Measurements from ENCODE around the gene EXT2.
A peak's percentile ranks its signal among the peaks of the same experiment; 100 is the strongest.

EXT2 gene

GRCh38 chr11:44286268-44286880 is 190.9 kb downstream of the EXT2 start:
- H3K9ac ChIP-seq: no peak overlapping the region

DNA sequence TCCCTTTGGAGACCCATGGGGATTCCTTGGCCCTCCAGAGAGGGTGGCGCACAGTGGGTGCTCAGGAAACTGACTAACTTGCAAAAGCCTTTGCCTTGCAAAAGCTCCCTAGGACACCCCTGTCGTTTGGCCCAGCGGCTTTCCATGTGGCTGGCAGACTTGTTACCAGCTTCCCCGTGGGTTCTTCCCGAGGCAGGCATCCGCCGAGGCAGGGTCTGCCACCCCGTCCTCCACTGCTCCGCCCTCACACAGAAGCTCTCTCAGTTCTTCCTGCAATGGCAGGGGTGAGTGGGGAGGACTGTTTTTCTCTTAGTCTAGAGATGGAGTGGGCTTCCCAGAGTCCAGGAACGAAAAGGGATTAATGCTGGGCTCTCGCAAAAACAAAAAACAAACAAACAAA is 191.4 kb downstream of the EXT2 start:
- Histone ChIP-seq H3K27me3 (ENCODE audit: control insufficient read depth, insufficient read depth, low read length) (no peaks in the 10 kb centered on the region), H3K9ac (no peak overlapping the region), H3K27ac (no peak overlapping the region), H3K79me2 (no peaks in the 10 kb centered on the region), H3K4me3 (ENCODE audit: low read depth, low read length) (no peak overlapping the region), H2AFZ (no peak overlapping the region), H3K4me1 (no peaks in the 10 kb centered on the region), H3K4me2 (ENCODE audit: low read length) (no peak overlapping the region), H3K9me3 (ENCODE audit: control insufficient read depth, low read length) (no peaks in the 10 kb centered on the region), H3K36me3 (ENCODE audit: control insufficient read depth, insufficient read depth, low read length) (no peaks in the 10 kb centered on the region)
- TF ChIP-seq, protein P1, sequence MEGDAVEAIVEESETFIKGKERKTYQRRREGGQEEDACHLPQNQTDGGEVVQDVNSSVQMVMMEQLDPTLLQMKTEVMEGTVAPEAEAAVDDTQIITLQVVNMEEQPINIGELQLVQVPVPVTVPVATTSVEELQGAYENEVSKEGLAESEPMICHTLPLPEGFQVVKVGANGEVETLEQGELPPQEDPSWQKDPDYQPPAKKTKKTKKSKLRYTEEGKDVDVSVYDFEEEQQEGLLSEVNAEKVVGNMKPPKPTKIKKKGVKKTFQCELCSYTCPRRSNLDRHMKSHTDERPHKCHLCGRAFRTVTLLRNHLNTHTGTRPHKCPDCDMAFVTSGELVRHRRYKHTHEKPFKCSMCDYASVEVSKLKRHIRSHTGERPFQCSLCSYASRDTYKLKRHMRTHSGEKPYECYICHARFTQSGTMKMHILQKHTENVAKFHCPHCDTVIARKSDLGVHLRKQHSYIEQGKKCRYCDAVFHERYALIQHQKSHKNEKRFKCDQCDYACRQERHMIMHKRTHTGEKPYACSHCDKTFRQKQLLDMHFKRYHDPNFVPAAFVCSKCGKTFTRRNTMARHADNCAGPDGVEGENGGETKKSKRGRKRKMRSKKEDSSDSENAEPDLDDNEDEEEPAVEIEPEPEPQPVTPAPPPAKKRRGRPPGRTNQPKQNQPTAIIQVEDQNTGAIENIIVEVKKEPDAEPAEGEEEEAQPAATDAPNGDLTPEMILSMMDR (IDR thresholded peaks at IDR 0.05): no peak

More at GRCh38 chr11:44286268-44286880, 190.9 kb downstream of the EXT2 start:
- Histone ChIP-seq H3K9me3 (ENCODE audit: control insufficient read depth, low read length) (no peaks in the 10 kb centered on the region), H3K79me2 (no peaks in the 10 kb centered on the region), H3K4me1 (no peaks in the 10 kb centered on the region), H3K4me3 (ENCODE audit: low read depth, low read length) (no peak overlapping the region), H3K4me2 (ENCODE audit: low read length) (no peak overlapping the region), H3K36me3 (ENCODE audit: control insufficient read depth, insufficient read depth, low read length) (no peaks in the 10 kb centered on the region), H2AFZ (no peak overlapping the region), H3K27ac (no peak overlapping the region), H3K27me3 (ENCODE audit: control insufficient read depth, insufficient read depth, low read length) (no peaks in the 10 kb centered on the region)
- TF ChIP-seq, protein P1 (IDR thresholded peaks at IDR 0.05): peak; percentile 74

- Histone ChIP-seq H3K27me3 (ENCODE audit: control insufficient read depth, insufficient read depth, low read length) (no peaks in the 10 kb centered on the region), H3K4me2 (ENCODE audit: low read length) (no peak overlapping the region), H2AFZ (no peak overlapping the region), H3K79me2 (no peaks in the 10 kb centered on the region), H3K4me3 (ENCODE audit: low read depth, low read length) (no peak overlapping the region), H3K27ac (no peak overlapping the region), H3K9me3 (ENCODE audit: control insufficient read depth, low read length) (no peaks in the 10 kb centered on the region), H3K36me3 (ENCODE audit: control insufficient read depth, insufficient read depth, low read length) (no peaks in the 10 kb centered on the region), H3K4me1 (no peaks in the 10 kb centered on the region), H3K9ac (no peak overlapping the region)
- TF ChIP-seq, protein P1 (IDR thresholded peaks at IDR 0.05): no peak
Measured at GRCh38 chr11:44288133-44288526, 192.7 kb downstream of the EXT2 start.

DNA sequence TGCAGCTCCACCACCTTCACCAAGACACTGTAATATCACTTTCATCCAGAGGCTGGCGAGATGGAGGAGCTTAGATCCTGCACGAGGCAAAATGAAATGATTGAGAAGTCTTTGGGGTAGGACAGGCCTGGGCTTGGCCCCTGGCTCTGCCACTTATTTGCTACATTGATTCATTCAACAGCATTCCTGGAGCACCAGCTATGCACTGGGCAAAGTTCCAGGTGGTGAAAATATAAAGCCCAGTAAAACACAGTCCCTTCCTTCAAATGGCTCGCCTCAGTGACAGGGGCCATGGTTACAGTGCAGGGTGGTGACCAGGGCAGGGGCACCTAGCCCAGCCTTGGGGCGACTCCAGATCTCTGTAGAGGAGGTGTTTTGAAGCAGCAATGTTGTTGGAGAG is 194.7 kb downstream of the EXT2 start:
- Histone ChIP-seq H3K36me3 (ENCODE audit: control insufficient read depth, insufficient read depth, low read length) (no peaks in the 10 kb centered on the region), H3K27ac (no peak overlapping the region), H2AFZ (no peak overlapping the region), H3K4me2 (ENCODE audit: low read length) (no peak overlapping the region), H3K79me2 (no peaks in the 10 kb centered on the region), H3K4me1 (no peaks in the 10 kb centered on the region), H3K9ac (no peak overlapping the region), H3K9me3 (ENCODE audit: control insufficient read depth, low read length) (no peaks in the 10 kb centered on the region), H3K27me3 (ENCODE audit: control insufficient read depth, insufficient read depth, low read length) (no peaks in the 10 kb centered on the region), H3K4me3 (ENCODE audit: low read depth, low read length) (no peak overlapping the region)
- TF ChIP-seq, protein P1 (IDR thresholded peaks at IDR 0.05): no peak
